HEK293 (cell line): ENCODE measurements around the gene DPH6.
A peak's percentile ranks its signal among the peaks of the same experiment; 100 is the strongest.

ENCODE experiments used
- CTCF ChIA-PET: fragments of 350-600 bp; formaldehyde crosslinking; extraction: SDS; loops from one replicate; lab custom pipeline; 2021; ENCODE audit warnings: antibody characterized with exemption; lab: Yijun Ruan, JAX
- POLR2A ChIA-PET: fragments of 300-600 bp; formaldehyde crosslinking; extraction: SDS; loops from one replicate; lab custom pipeline; 2020; ENCODE audit warnings: antibody characterized with exemption, inconsistent platforms; lab: Yijun Ruan, JAX
- H3K27ac ChIP-seq: fragments of 200-500 bp; sonication (Bioruptor generic); 2 replicates; pipeline ENCODE4 v1.5.1; 2014; ENCODE audit warnings: low read depth, low read length, control low read depth, inconsistent platforms; ENCODE audit errors: extremely low read depth
- H3K36me3 ChIP-seq, 2 experiments: fragments of 200-500 bp in 1 of 2; sonication (Bioruptor generic) in 1 of 2; 1 replicate in 1 of 2; 2 replicates in 1 of 2; pipeline ENCODE4 v1.5.1; 2014 to 2017; ENCODE audit warnings: inconsistent platforms in 2 of 2, low read length in 2 of 2; ENCODE audit not compliant: control insufficient read depth in 2 of 2, insufficient read depth in 1 of 2
- H3K4me1 ChIP-seq: fragments of 200-500 bp; sonication (Bioruptor generic); 2 replicates; pipeline ENCODE4 v1.5.1; 2014; ENCODE audit warnings: mild to moderate bottlenecking, low read length, inconsistent platforms; ENCODE audit not compliant: control insufficient read depth, insufficient read depth
- H3K4me3 ChIP-seq: 2 replicates; pipeline ENCODE4 v1.5.1; 2011; ENCODE audit warnings: low read depth, mild to moderate bottlenecking, control low read depth, low read length, moderate library complexity
- H3K9me3 ChIP-seq: fragments of 200-500 bp; sonication (Bioruptor generic); 2 replicates; pipeline ENCODE4 v1.5.1; 2014; ENCODE audit warnings: low read depth, low read length, inconsistent platforms; ENCODE audit not compliant: control insufficient read depth, insufficient read depth
- FEZF1 ChIP-seq: fragments of 450-650 bp; formaldehyde crosslinking; IDR thresholded peaks from 2 replicates; pipeline ENCODE4 v1.5.1; 2016; ENCODE audit warnings: missing biosample characterization, missing genetic modification characterization
- GLI2 ChIP-seq: fragments of 450-650 bp; formaldehyde crosslinking; IDR thresholded peaks from 2 replicates; pipeline ENCODE4; 2017; ENCODE audit warnings: missing biosample characterization, missing genetic modification characterization, low read depth, borderline replicate concordance
- HOXC10 ChIP-seq: sonication (generic); formaldehyde crosslinking; IDR thresholded peaks from 2 replicates; pipeline ENCODE4 v1.8.1; 2023; ENCODE audit warnings: mild to moderate bottlenecking, missing genetic modification reagents
- PBX3 ChIP-seq: sonication (generic); formaldehyde crosslinking; IDR thresholded peaks from 2 replicates; pipeline ENCODE4 v1.8.1; 2022; ENCODE audit warnings: mild to moderate bottlenecking, moderate library complexity, missing genetic modification reagents
- PRDM6 ChIP-seq: fragments of 450-650 bp; formaldehyde crosslinking; IDR thresholded peaks from 2 replicates; pipeline ENCODE4 v1.5.1; 2017; ENCODE audit warnings: missing biosample characterization, missing genetic modification characterization
- RBAK ChIP-seq: fragments of 450-650 bp; formaldehyde crosslinking; IDR thresholded peaks from 2 replicates; pipeline ENCODE4 v1.5.1; 2016; ENCODE audit warnings: missing biosample characterization, missing genetic modification characterization
- SP7 ChIP-seq: fragments of 450-650 bp; formaldehyde crosslinking; IDR thresholded peaks from 2 replicates; pipeline ENCODE4 v1.5.1; 2016; ENCODE audit warnings: missing biosample characterization, missing genetic modification characterization
- ZBTB20 ChIP-seq: fragments of 450-650 bp; formaldehyde crosslinking; IDR thresholded peaks from 2 replicates; pipeline ENCODE4 v1.5.1; 2016; ENCODE audit warnings: missing biosample characterization, missing genetic modification characterization
- ZNF16 ChIP-seq: fragments of 450-650 bp; formaldehyde crosslinking; IDR thresholded peaks from 2 replicates; pipeline ENCODE4 v1.5.1; 2016; ENCODE audit warnings: low read depth, missing biosample characterization, missing genetic modification characterization
- ZNF18 ChIP-seq: fragments of 450-650 bp; formaldehyde crosslinking; IDR thresholded peaks from 2 replicates; pipeline ENCODE4 v1.5.1; 2016; ENCODE audit warnings: missing biosample characterization, missing genetic modification characterization
- ZNF239 ChIP-seq: fragments of 450-650 bp; formaldehyde crosslinking; IDR thresholded peaks from 2 replicates; pipeline ENCODE4 v1.5.1; 2016; ENCODE audit warnings: missing biosample characterization, missing genetic modification characterization
- ZNF366 ChIP-seq: fragments of 450-650 bp; formaldehyde crosslinking; conservative IDR thresholded peaks from 2 replicates; pipeline ENCODE4 v1.5.1; 2016; ENCODE audit warnings: missing biosample characterization, missing genetic modification characterization
- ZNF398 ChIP-seq: fragments of 450-650 bp; formaldehyde crosslinking; IDR thresholded peaks from 2 replicates; pipeline ENCODE4 v1.5.1; 2017; ENCODE audit warnings: missing biosample characterization, missing genetic modification characterization
- ZNF530 ChIP-seq: fragments of 450-650 bp; formaldehyde crosslinking; IDR thresholded peaks from 2 replicates; pipeline ENCODE4 v1.5.1; 2016; ENCODE audit warnings: low read depth, missing biosample characterization, missing genetic modification characterization
- ZNF660 ChIP-seq: fragments of 450-650 bp; IDR thresholded peaks from 2 replicates; pipeline ENCODE4 v1.5.1; 2018; ENCODE audit warnings: missing biosample characterization, mild to moderate bottlenecking, missing genetic modification characterization
- ZNF791 ChIP-seq: fragments of 450-650 bp; formaldehyde crosslinking; IDR thresholded peaks from 2 replicates; pipeline ENCODE4 v1.5.1; 2016; ENCODE audit warnings: missing biosample characterization, missing genetic modification characterization
- ZNF792 ChIP-seq: fragments of 450-650 bp; formaldehyde crosslinking; IDR thresholded peaks from 2 replicates; pipeline ENCODE4 v1.5.1; 2016; ENCODE audit warnings: missing biosample characterization, missing genetic modification characterization

Gene DPH6

GRCh38 chr15:35450492-35450891, 95.5 kb downstream of the DPH6 start:
- Histone ChIP-seq H3K4me1 (no peaks in the 10 kb centered on the region), H3K4me3 (no peak overlapping the region), H3K36me3 (no peaks in the 10 kb centered on the region), H3K27ac (no peak overlapping the region), H3K9me3 (no peaks in the 10 kb centered on the region)
- TF ChIP-seq FEZF1 (tag by site-specific recombination) (0 out of 2 replicates have a peak, but pooled peaks have one; percentile 11), ZNF530 (no peak), SP7 (tag by site-specific recombination) (peak; percentile 41; the same call in 1 of the 2 replicates), PRDM6 (tag by site-specific recombination) (peak; percentile 62), ZNF660 (0 out of 2 replicates have a peak, but pooled peaks have one; percentile 35), ZNF239 (tag by site-specific recombination) (no peak)
- POLR2A ChIA-PET = no interaction called here
- CTCF ChIA-PET = interaction anchor here (0.6 to 1.3 kb wide), 5 partner anchors 17 to 982 kb away, joined by 3 to 6 read pairs (median 4); no protein-coding TSS in a partner anchor

GRCh38 chr15:35448294-35448693, 97.7 kb downstream of the DPH6 start:
- no peaks in the 10 kb centered on the region for H3K9me3 ChIP-seq
- CTCF ChIA-PET = no interaction called here
- no peak for TF ChIP-seq HOXC10 (CRISPR knock-in tag)
- no peak for TF ChIP-seq ZNF366 (tag by site-specific recombination)
- TF ChIP-seq PRDM6 (tag by site-specific recombination) = no peak
- TF ChIP-seq ZNF398 = no peak
- no peak for TF ChIP-seq ZNF16
- no peak for TF ChIP-seq ZNF18
- no peak for TF ChIP-seq RBAK (tag by site-specific recombination)
- no peak for TF ChIP-seq GLI2 (tag by site-specific recombination)
- no peak for TF ChIP-seq PBX3 (CRISPR knock-in tag)
- no peak for TF ChIP-seq ZNF791 (tag by site-specific recombination)
- no peak for TF ChIP-seq ZBTB20 (tag by site-specific recombination)
- TF ChIP-seq ZNF792 = no peak
- no peak overlapping the region for H3K27ac ChIP-seq
- H3K36me3 ChIP-seq = no peaks in the 10 kb centered on the region
- POLR2A ChIA-PET = no interaction called here
- H3K4me3 ChIP-seq = no peak overlapping the region
- H3K4me1 ChIP-seq = no peaks in the 10 kb centered on the region
